ENCODE measurements around the gene PTPN4.

Gene PTPN4

GRCh38 chr2:119769645-119770044 is 9.9 kb downstream of the PTPN4 start:
- no peak for DNase-seq
- Histone ChIP-seq H3K27me3 (replicated peaks) (no peaks in the 10 kb centered on the region), H3K4me3 (ENCODE audit: low read depth, low read length) (no peak overlapping the region), H3K27ac (no peak overlapping the region), H3K36me3 (replicated peaks) (no peaks in the 10 kb centered on the region)
- TF ChIP-seq CTCF (IDR thresholded peaks at IDR 0.05; ENCODE audit: low read depth, low read length, missing control alignments) = no peak
- in situ Hi-C loops (cut with HindIII; ENCODE audit: low pct_ligation_motif_present, low sequenced_read_pairs) = no loop called here

- Histone ChIP-seq H3K36me3 (replicated peaks) (no peaks in the 10 kb centered on the region), H3K4me3 (ENCODE audit: low read depth, low read length) (no peak overlapping the region), H3K27ac (no peak overlapping the region), H3K27me3 (replicated peaks) (no peaks in the 10 kb centered on the region)
- DNase-seq = no peak
- TF ChIP-seq CTCF (IDR thresholded peaks at IDR 0.05; ENCODE audit: low read depth, low read length, missing control alignments) = no peak
- in situ Hi-C loops (cut with HindIII; ENCODE audit: low pct_ligation_motif_present, low sequenced_read_pairs) = no loop called here
Measured at GRCh38 chr2:119771331-119771730, 11.6 kb downstream of the PTPN4 start.

- Histone ChIP-seq H3K4me3 (ENCODE audit: low read depth, low read length) (no peak overlapping the region), H3K27ac (no peak overlapping the region), H3K27me3 (replicated peaks) (no peaks in the 10 kb centered on the region), H3K36me3 (replicated peaks) (no peaks in the 10 kb centered on the region)
- TF ChIP-seq CTCF (IDR thresholded peaks at IDR 0.05; ENCODE audit: low read depth, low read length, missing control alignments) = no peak
- in situ Hi-C loops (cut with HindIII; ENCODE audit: low pct_ligation_motif_present, low sequenced_read_pairs) = no loop called here
- DNase-seq = no peak
Measured at GRCh38 chr2:119772128-119772527, 12.4 kb downstream of the PTPN4 start.

DNA sequence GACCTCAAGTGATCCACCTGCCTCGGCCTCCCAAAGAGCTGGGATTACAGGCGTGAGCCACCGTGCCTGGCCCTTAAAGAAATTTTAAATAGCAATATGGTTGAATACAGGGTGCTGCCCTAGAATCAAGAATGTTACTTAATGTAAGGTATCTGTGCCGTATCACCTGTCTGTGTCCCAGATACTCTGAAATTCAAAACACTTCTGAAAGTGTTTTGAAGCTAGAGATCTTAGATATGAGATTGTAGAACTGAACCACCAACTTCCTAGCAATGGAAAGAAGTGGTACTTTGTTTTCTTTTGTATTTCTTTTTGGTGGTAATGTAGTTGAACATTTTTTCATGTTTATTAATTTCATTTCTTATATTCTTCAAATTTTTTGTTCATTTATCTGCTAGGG is 13.0 kb downstream of the PTPN4 start:
- TF ChIP-seq CTCF (IDR thresholded peaks at IDR 0.05; ENCODE audit: low read depth, low read length, missing control alignments) = no peak
- H3K27ac ChIP-seq = no peak overlapping the region
- no peaks in the 10 kb centered on the region for H3K36me3 ChIP-seq (replicated peaks)
- no peaks in the 10 kb centered on the region for H3K27me3 ChIP-seq (replicated peaks)
- in situ Hi-C loops (cut with HindIII; ENCODE audit: low pct_ligation_motif_present, low sequenced_read_pairs) = no loop called here
- no peak for DNase-seq
- no peak overlapping the region for H3K4me3 ChIP-seq (ENCODE audit: low read depth, low read length)

DNA sequence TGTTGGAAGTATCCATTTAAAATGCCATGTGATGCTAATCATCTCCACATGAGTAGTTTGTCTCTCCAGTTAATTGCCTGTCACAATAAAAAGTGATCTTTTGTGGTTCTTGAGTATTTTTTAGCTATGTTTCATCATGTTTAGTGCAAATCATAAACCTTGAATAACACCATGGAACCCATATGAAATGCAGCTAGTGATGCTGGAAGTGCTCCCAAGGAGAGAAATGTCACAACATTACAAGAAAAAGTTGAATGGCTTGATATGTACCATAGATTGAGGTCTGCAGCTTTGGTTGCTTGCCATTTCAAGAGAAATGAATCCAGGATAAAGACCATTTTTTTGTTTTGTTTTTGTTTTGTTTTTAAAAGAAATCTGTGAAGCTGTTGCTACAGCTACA is 14.3 kb downstream of the PTPN4 start:
- in situ Hi-C loops (cut with HindIII; ENCODE audit: low pct_ligation_motif_present, low sequenced_read_pairs) = no loop called here
- H3K27me3 ChIP-seq (replicated peaks) = no peaks in the 10 kb centered on the region
- TF ChIP-seq CTCF (IDR thresholded peaks at IDR 0.05; ENCODE audit: low read depth, low read length, missing control alignments) = no peak
- DNase-seq = no peak
- H3K4me3 ChIP-seq (ENCODE audit: low read depth, low read length) = no peak overlapping the region
- no peak overlapping the region for H3K27ac ChIP-seq
- no peaks in the 10 kb centered on the region for H3K36me3 ChIP-seq (replicated peaks)

DNA sequence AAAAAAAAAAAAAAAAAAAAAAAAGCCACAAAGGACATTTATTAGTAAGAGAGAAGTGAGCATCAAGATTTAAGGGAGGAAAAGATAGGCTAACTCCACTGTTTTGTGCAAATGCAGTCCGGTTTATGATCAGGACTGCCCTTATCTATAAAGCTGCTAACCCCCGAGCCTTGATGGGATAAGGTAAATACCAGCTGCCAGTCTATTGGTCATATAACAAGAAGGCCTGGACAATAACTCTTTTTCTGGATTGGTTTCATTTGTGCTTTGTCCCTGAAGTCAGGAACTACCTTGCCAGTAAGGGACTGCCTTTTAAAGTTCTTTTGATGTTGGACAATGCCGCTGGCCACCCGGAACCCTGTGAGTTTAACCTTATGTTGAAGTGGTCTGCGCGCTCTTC is 15.4 kb downstream of the PTPN4 start:
- no peak for TF ChIP-seq CTCF (IDR thresholded peaks at IDR 0.05; ENCODE audit: low read depth, low read length, missing control alignments)
- Histone ChIP-seq H3K4me3 (ENCODE audit: low read depth, low read length) (no peak overlapping the region), H3K36me3 (replicated peaks) (no peaks in the 10 kb centered on the region), H3K27ac (no peak overlapping the region), H3K27me3 (replicated peaks) (no peaks in the 10 kb centered on the region)
- in situ Hi-C loops (cut with HindIII; ENCODE audit: low pct_ligation_motif_present, low sequenced_read_pairs) = no loop called here
- DNase-seq = no peak
